BJ (cell line): ENCODE results near the gene ADH1C. TPM values are rescaled to one million over a fixed set of nuclear protein-coding genes. Genes with fewer than 3 reads are reported as not detected.
A peak's percentile ranks its signal among the peaks of the same experiment; 100 is the strongest.

ENCODE experiments used
- CTCF ChIA-PET: fragments of 350-600 bp; formaldehyde crosslinking; extraction: SDS; loops from one replicate; lab custom pipeline; 2021; ENCODE audit warnings: antibody characterized with exemption, inconsistent platforms; lab: Yijun Ruan, JAX
- POLR2A ChIA-PET: fragments of 300-600 bp; sonication (Branson Sonifier 250); formaldehyde crosslinking; extraction: SDS; loops from one replicate; lab custom pipeline; 2021; ENCODE audit warnings: antibody characterized with exemption; lab: Charles Lee
- DNase-seq: peaks from one replicate; pipeline ENCODE4 v3.0.0-alpha.2; 2011; ENCODE audit warnings: low read depth
- H3K27me3 ChIP-seq: 2 replicates; pipeline ENCODE4 v1.6.0; 2011; ENCODE audit warnings: low read length; ENCODE audit not compliant: control insufficient read depth, insufficient read depth
- H3K36me3 ChIP-seq: 2 replicates; pipeline ENCODE4 v1.5.1; 2011; ENCODE audit warnings: low read length; ENCODE audit not compliant: control insufficient read depth, insufficient read depth
- H3K4me3 ChIP-seq: 2 replicates; pipeline ENCODE4 v1.5.1; 2011; ENCODE audit warnings: low read depth, mild to moderate bottlenecking, control low read depth, low read length
- polyA plus RNA-seq: library from polyadenylated mRNA; depleted of rRNA; stranded (reverse); fragments of >200 nt; gene quantifications from 2 replicates; pipeline ENCODE4 v1.2.3, GENCODE V29; 2011; rRNA removed
- TF ChIP-seq, protein P1 (sequence below): IDR thresholded peaks from 2 replicates; pipeline ENCODE4 v1.5.1; 2011; ENCODE audit warnings: low read depth, mild to moderate bottlenecking, control low read depth, inconsistent platforms, low read length, moderate library complexity; ENCODE audit not compliant: insufficient read depth

ADH1C gene
- polyA plus RNA-seq, 1 experiment: 0.28 TPM

DNA sequence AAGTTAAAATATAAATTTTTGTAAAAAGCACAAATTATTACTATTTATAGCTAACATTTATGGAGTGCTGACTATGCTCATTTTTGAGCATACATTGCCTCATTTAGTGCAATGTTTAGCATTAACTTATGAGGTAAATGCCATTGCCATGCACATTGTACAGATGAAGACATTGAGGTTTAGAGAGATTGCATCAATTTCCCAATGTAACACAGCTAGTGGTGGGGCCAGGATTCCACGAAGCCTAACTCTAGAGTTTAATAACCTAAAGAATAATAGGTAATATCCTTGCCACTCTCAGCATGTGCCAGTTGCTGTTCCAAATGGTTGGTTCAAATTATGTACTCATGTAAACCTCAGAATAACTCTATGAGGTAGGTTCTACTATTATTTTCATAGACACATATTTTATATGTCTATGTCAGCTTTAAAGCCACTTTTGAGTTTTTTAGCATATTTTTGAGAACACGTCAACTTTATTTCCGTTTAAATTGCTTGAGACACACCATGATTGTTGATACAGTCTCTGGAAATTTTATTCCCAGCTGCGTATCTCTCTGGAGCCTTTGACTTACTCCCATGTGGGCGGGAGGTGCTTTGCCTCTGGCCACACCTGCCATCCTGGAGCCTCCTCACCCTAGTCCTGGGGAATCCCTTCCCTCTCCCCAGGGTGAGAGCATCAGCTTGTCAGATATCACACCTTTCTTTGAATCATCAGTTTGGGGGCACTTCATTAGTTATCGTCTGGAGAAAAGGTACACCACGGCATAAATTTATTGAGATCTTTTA, 51.0 kb downstream of the ADH1C start:
- POLR2A ChIA-PET: interaction anchor here (0.6 kb wide), 1 partner anchor 113 kb away, joined by 3 read pairs; no protein-coding TSS in a partner anchor
- no peaks in the 10 kb centered on the region for H3K27me3 ChIP-seq
- H3K36me3 ChIP-seq: no peaks in the 10 kb centered on the region
- TF ChIP-seq, protein P1, sequence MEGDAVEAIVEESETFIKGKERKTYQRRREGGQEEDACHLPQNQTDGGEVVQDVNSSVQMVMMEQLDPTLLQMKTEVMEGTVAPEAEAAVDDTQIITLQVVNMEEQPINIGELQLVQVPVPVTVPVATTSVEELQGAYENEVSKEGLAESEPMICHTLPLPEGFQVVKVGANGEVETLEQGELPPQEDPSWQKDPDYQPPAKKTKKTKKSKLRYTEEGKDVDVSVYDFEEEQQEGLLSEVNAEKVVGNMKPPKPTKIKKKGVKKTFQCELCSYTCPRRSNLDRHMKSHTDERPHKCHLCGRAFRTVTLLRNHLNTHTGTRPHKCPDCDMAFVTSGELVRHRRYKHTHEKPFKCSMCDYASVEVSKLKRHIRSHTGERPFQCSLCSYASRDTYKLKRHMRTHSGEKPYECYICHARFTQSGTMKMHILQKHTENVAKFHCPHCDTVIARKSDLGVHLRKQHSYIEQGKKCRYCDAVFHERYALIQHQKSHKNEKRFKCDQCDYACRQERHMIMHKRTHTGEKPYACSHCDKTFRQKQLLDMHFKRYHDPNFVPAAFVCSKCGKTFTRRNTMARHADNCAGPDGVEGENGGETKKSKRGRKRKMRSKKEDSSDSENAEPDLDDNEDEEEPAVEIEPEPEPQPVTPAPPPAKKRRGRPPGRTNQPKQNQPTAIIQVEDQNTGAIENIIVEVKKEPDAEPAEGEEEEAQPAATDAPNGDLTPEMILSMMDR: no peak
- no peak overlapping the region for H3K4me3 ChIP-seq
- no peak for DNase-seq
- CTCF ChIA-PET: interaction anchor here (1.2 to 1.5 kb wide), 2 partner anchors 23 to 104 kb away, joined by 3 read pairs; no protein-coding TSS in a partner anchor

DNA sequence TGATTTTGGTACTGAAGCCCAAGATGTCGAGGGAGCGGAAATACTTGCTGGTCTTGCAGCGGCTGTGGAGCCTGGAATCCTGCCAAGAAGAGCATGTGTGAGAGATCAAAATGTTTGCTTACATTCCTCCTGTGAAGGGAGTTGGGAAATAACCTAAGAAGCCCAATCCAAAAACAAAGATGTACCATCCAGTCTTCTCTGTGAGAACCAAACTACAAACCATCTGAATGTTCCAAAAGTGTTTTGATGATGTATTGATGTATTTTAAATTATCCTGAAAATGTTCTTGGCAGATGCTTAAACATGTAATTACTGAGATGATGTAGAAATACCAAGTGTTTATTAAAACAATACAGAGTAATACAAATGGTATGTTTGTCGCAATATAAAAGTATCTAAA, 51.6 kb downstream of the ADH1C start:
- Histone ChIP-seq H3K36me3 (no peaks in the 10 kb centered on the region), H3K27me3 (no peaks in the 10 kb centered on the region), H3K4me3 (no peak overlapping the region)
- peak; percentile 90 for DNase-seq
- TF ChIP-seq, protein P1: no peak
- POLR2A ChIA-PET: no interaction called here
- CTCF ChIA-PET: interaction anchor here (1.2 to 1.5 kb wide), 2 partner anchors 23 to 104 kb away, joined by 3 read pairs; no protein-coding TSS in a partner anchor

DNA sequence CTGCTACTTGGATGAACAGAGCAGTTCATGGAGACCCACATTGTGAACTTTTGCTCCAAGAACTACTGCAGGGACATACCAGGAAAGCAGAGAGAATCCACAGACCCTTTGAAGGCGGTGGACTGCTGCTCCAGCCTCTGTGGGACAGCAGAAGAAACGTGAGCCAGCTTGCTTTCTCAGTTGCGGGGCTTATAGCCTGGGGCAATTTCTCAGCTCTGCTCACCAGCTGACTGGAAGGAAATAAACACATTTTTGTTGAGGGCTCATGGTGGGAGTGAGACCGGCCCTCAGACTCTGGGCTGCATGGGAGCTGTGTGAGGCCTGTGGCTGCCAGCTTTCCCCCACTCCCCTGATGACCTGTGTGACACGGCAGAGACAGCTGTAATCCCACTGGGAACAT, 59.2 kb downstream of the ADH1C start:
- no peak overlapping the region for H3K4me3 ChIP-seq
- POLR2A ChIA-PET: no interaction called here
- no peak for DNase-seq
- CTCF ChIA-PET: interaction anchor here (0.7 kb wide), 1 partner anchor 28 kb away, joined by 3 read pairs; no protein-coding TSS in a partner anchor
- no peaks in the 10 kb centered on the region for H3K27me3 ChIP-seq
- H3K36me3 ChIP-seq: no peaks in the 10 kb centered on the region
- TF ChIP-seq, protein P1: no peak

DNA sequence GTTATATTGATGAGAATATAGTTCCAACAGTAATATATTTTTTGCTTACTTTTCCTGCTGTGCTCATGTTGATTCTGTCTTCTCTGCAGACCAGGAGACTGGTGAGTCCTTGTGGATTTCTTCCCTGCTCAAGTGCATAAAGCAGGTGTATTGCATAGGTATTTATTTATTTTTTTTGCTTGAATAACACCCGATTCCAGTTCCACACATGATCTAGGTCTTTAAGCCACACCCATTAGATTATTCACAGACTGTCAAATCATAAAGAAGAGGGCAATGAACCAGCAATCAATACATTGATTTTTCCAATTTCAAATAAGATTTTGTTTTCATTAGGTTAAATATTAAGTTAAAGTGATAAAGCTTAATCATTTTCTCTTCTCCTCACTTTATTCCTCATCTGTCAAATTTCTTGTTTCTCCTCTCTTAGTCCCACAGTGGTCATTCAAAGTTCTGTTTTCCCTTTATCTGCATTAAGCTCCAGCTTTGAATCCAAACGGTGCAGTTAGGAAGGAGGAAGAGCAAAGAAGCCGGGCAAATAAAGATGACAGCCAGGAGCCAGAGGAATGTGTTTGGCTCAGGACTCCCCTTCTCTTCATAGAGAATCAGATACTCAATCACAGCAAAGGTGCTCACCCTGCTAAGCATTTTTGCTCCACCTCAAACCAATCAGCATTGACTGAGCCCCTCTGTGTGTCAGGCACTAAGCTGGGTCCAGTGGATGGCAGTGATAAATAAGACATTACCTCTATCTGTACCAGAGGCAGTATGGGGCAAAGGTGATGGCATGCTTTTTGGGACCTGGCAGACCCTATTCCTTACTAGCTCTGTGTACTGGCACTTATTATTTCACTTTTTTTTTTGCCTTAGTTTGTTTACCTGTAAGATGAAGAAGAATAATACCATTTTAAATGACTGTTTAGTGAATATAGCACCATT, 61.4 kb downstream of the ADH1C start, which contains the start of gene ADH1A:
ADH1A (minus strand) TSS at position 138 of the 939 bp plus-strand sequence; CDS start at position 67, 71 bp downstream.
- Histone ChIP-seq H3K27me3 (no peaks in the 10 kb centered on the region), H3K4me3 (no peak within 1 kb of the TSS), H3K36me3 (no peaks in the 10 kb centered on the region)
- ChIA-PET CTCF (interaction anchor here (0.6 to 0.9 kb wide), 2 partner anchors 33 to 103 kb away, joined by 3 read pairs; no protein-coding TSS in a partner anchor), POLR2A (no interaction called here)
- no peak for DNase-seq
- TF ChIP-seq, protein P1: no peak

Other genes starting within 250 kb of the ADH1C start
- not detected in 2 replicates for gene ADH4, start 208.4 kb downstream of the ADH1C start, polyA plus RNA-seq
- gene ADH6, start 133.5 kb downstream of the ADH1C start, polyA plus RNA-seq: 0.02 and 0.05 TPM in 2 replicates
- not detected in 2 replicates for gene ADH1A, start 61.8 kb downstream of the ADH1C start, polyA plus RNA-seq
- gene ADH1B, start 31.3 kb downstream of the ADH1C start, polyA plus RNA-seq: 0.04 TPM in 2 replicates
- not detected in 2 replicates for gene ADH7, start 82.6 kb upstream of the ADH1C start, polyA plus RNA-seq
- gene C4orf17, start 158.3 kb upstream of the ADH1C start, polyA plus RNA-seq: not detected in 2 replicates
- gene TRMT10A, start 211.3 kb upstream of the ADH1C start, polyA plus RNA-seq: 1.7 and 4.3 TPM in 2 replicates
- gene MTTP, start 222.1 kb upstream of the ADH1C start, polyA plus RNA-seq: not detected in 2 replicates